ENCODE measurements around the gene SMG6. TPM values are rescaled to one million over a fixed set of nuclear protein-coding genes. Genes with fewer than 3 reads are reported as not detected.

The SMG6 gene
- total and polyA plus RNA-seq, 2 of the 8 experiments (the other 6 are each of a cell fraction or from before 2014, with no cell fraction given): 18.5 to 25.2 TPM

- Histone ChIP-seq H3K23ac (ENCODE audit: insufficient read length) (no peak overlapping the region), H2BK20ac (ENCODE audit: low read length) (no peak overlapping the region), H3K9ac (replicated peaks in 1 of 4; ENCODE audit: extremely low read depth in 1 of 4, low read depth in 3 of 4, low read length in 3 of 4) (no peak overlapping the region), H3K79me2 (ENCODE audit: control insufficient read depth in 1 of 2, insufficient read depth in 2 of 2, low read length in 2 of 2) (no peaks in the 10 kb centered on the region), H3K4ac (replicated peaks; ENCODE audit: insufficient read length, low read depth, low read length) (no peak overlapping the region), H2BK12ac (ENCODE audit: low read depth, low read length) (no peak overlapping the region), H2BK15ac (ENCODE audit: low read length) (no peak overlapping the region), H3K4me3 (ENCODE audit: extremely low read depth in 1 of 4, insufficient read depth in 2 of 4, low read depth in 3 of 4, low read length in 4 of 4) (no peak overlapping the region), H2AK5ac (ENCODE audit: low read depth, low read length) (no peak overlapping the region), H4K20me1 (replicated peaks in 1 of 2; ENCODE audit: control insufficient read depth in 1 of 2, insufficient read depth in 2 of 2, low read length in 2 of 2) (peaks cover 0 to 2% of the 10 kb centered on the region in 2 experiments), H3K27me3 (replicated peaks in 1 of 4; ENCODE audit: control insufficient read depth in 3 of 4, extremely low read depth in 1 of 4, insufficient read depth in 3 of 4, low read length in 3 of 4) (peaks cover 0 to 28% (median 22%) of the 10 kb centered on the region in 4 experiments; a peak in 5 of 7 replicates), H4K91ac (replicated peaks; ENCODE audit: insufficient read length, low read length) (no peak overlapping the region), H3K18ac (ENCODE audit: extremely low read depth, low read length) (no peak overlapping the region), H3K4me1 (replicated peaks in 1 of 4; ENCODE audit: control insufficient read depth in 3 of 4, insufficient read depth in 4 of 4, low read length in 3 of 4) (peaks cover 0 to 13% (median 2%) of the 10 kb centered on the region in 4 experiments; a peak in 3 of 7 replicates), H3K4me2 (ENCODE audit: insufficient read depth in 1 of 2, low read depth in 2 of 2, low read length in 2 of 2) (no peak overlapping the region), H3K36me3 (ENCODE audit: control insufficient read depth in 2 of 4, insufficient read depth in 4 of 4, low read length in 3 of 4) (no peaks in the 10 kb centered on the region), H4K5ac (ENCODE audit: insufficient read length, low read depth, low read length) (no peak overlapping the region), H3K56ac (replicated peaks; ENCODE audit: insufficient read length, low read depth, low read length) (no peak overlapping the region), H3K9me3 (ENCODE audit: insufficient read depth in 2 of 2, low read depth in 1 of 2, low read length in 1 of 2) (no peaks in the 10 kb centered on the region), H3K23me2 (ENCODE audit: low read depth, low read length) (no peaks in the 10 kb centered on the region), H2BK120ac (replicated peaks; ENCODE audit: low read depth, low read length) (no peak overlapping the region), H4K8ac (ENCODE audit: extremely low read depth, insufficient read depth, low read length) (peak overlapping the region; percentile 53; the same call in 1 of the 2 replicates), H3K27ac (ENCODE audit: low read depth, low read length) (no peak overlapping the region), H3K79me1 (ENCODE audit: low read depth, low read length) (no peaks in the 10 kb centered on the region), H2BK5ac (ENCODE audit: low read depth, low read length) (no peak overlapping the region), H2AFZ (ENCODE audit: low read length) (no peak overlapping the region), H3K14ac (ENCODE audit: insufficient read length) (no peak overlapping the region)
- CTCF ChIA-PET (ENCODE audit: partially characterized antibody): interaction anchor here (1.1 to 1.7 kb wide), 2 partner anchors 43 to 45 kb away, joined by 3 read pairs; no protein-coding TSS in a partner anchor
- DNase-seq (ENCODE audit: low read depth in 1 of 2, low spot score in 2 of 2) (no peak), FAIRE-seq (no peak)
- POLR2A ChIA-PET (ENCODE audit: partially characterized antibody): no interaction called here
- WGBS, 2 experiments (ENCODE audit: extremely low coverage in 1 of 2, insufficient coverage in 1 of 2, insufficient read length in 1 of 2, insufficient replicate concordance in 2 of 2, low coverage in 1 of 2, low lambda C conversion rate in 2 of 2, missing lambda C conversion rate in 1 of 2): 90% methylated on average over 14 of the region's 14 CpGs; no CpG with 5 or more reads in 1 of the 2 experiments
- TF ChIP-seq SP4 (IDR thresholded peaks at IDR 0.05; ENCODE audit: low read length) (no peak), NANOG (IDR thresholded peaks at IDR 0.05; ENCODE audit: insufficient read depth, low read depth, low read length, poor library complexity, severe bottlenecking) (no peak), TCF12 (IDR thresholded peaks at IDR 0.05; ENCODE audit: low read depth, low read length) (no peak), PHF8 (conservative IDR thresholded peaks at IDR 0.05; ENCODE audit: low read depth, low read length) (no peak), ZNF274 (IDR thresholded peaks at IDR 0.05; ENCODE audit: borderline replicate concordance, extremely low read depth, low read length) (no peak), SIRT6 (IDR thresholded peaks at IDR 0.05; ENCODE audit: low read length) (no peak)
These were observed 288.3 kb downstream of the SMG6 start for GRCh38 chr17:2015314-2015713.
